CD4-positive, alpha-beta T cell treated with Interleukin-6 for 4 hours (primary cell): Measurements from ENCODE around the gene NCLN.
"Not testable (repeated sequence)": the region's sequence is repeated elsewhere in the genome, so short reads cannot be mapped to it uniquely, and the experiment has no call there.

Experiments used
- DNase-seq: peaks from one replicate; pipeline ENCODE4 v3.0.0-alpha.2; 2020; ENCODE audit warnings: mixed read lengths

Gene NCLN

DNA sequence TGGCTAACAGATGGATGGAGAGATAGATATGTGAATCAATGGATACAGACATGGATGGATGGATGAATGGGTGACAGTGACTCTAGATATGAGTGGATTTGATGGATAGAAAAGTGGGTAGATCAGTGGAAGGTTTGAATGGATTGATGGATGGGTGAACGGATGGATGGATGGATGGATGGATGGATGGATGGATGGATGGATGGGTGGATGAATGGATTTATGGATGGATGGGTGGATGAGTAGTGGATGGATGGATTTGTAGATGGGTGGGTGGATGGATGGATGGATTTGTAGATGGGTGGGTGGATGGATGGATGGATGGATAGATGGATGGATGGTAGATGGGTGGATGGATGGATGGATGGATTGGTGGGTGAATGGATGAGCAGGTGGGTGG, 45.6 kb downstream of the NCLN start:
- DNase-seq, result no peak

DNA sequence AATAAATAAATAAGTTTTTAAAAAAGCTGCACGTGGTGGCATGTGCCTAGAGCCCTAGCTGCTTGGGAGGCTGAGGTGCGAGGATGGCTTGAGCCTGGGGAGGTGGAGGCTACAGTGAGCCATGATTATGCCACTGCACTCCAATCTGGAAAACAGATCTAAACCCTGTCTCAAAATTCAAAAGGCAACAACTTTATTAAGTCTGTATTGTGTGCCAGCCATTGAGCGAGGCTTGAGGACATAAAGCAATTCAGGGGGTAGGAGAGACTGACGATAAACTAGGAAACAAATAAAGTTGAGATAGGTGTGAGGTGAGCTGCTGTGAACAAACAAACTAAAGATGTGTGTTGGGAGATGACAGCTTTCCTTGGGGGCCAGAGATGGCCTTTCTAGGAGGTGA, 47.4 kb downstream of the NCLN start:
- no peak for DNase-seq

DNA sequence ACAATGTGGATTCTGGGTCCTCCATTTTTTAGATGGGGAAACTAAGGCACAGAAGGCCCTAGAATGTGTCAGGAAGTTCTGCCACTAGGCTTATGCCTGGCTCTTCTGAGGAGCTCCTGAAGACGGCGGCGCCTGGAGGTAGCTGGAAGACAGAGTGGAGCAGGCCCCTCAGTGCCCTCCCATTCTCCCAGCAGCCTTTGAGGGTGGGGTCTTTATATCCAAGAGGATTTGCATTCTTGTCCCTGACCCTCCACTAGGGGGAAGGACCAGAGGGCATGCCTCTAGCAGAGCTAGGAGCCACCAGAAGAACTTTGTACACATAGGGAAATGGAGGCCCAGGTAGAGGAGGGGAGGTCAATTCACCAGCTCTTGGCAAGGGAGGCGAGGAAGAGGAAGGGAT, 48.1 kb downstream of the NCLN start:
- DNase-seq, result no peak

DNA sequence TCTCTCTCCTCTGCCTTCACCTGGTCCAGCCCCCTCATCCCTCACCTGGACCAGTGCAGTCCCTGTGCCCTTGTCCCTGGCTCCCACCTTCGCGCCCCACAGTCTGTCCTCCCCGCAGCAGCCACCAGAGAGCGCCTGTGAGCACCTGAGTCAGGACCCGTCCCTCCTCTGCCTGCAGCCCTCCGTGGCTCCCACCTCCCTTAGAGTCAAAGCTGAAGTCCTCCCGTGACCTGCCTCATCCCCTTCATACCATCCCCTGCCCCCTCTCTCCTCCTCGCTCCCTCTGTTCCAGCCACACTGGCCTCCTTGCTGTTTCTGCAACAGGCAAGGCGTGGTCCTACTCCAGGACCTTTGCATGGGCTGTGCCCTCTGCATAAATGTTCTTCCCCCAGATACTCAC, 49.1 kb downstream of the NCLN start:
- no peak for DNase-seq

DNA sequence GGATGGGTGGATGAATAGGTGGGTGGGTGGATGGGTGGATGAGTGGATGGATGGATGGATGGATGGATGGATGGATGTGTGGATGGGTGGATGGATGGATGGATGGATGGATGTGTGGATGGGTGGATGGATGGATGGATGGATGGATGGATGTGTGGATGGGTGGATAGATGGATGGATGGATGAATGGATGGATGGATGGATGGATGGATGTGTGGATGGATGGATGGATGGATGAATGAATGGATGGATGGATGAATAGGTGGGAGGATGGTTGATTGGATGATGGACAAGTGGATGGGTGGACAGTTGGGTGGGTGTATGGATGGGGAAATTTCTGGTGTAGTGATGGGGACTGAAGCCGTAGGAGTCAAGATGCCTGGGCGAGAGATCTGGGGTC, 49.9 kb downstream of the NCLN start:
- DNase-seq, result not testable (repeated sequence)

DNA sequence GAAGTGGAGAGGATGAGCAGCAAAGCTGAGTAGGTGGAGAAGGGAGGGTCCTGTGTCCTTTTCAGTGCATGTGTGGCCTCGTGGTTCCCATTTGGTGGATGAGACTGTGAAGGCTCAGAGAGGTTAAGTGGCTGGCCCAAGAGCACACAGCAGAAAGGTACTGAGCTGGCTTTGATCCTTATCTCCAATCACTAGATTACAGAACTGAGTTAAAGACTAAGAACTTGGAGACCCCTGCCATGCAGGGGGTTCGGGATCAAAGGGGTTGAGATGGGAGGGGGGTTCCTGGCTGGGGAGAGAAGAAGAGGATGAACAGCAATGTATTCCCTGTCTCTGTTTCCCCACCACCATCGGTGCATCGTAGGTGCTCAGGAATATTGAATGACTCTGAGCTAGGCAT, 50.5 kb downstream of the NCLN start:
- no peak for DNase-seq

DNA sequence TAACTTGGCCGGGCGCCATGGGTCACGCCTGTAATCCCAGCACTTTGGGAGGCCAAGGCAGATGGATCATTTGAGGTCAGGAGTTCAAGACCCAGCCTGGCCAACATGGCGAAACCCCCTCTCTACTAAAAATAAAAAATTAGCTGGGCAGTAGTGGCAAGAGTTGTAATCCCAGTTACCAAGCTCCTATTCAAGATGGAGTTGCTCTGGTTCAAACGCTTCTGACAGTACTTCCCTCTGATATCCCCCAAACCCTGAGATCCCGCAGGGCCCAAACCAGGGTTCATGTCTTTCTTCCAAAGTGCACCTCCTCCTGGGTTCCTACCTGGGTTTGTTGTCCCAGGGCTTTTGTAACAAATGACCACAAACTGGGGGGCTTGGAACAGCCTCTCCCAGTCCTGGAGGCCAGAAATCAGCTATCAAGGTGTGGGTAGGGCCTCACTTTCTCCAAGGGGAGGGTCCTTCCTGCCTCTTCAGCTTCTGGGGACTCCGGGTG, 52.4 kb downstream of the NCLN start:
- DNase-seq, result no peak

DNA sequence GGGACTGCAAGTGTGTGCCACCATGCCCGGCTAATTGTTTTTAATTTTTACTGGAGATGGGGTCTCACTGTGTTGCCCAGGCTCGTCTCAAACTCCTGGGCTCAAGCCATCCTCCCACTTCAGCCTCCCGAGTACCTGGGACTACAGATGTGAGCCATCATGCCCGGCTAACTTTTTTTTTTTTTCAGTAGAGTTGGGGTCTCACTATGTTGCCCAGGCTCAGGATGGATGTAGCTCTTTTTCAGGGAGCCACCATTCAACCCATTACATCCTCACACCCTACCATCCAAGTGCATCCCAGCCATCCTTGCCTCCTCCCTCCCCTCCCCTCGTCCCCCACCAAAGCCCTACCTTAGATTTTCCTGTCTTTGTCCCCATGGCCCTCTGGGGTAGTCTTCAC, 53.6 kb downstream of the NCLN start:
- DNase-seq, result no peak

DNA sequence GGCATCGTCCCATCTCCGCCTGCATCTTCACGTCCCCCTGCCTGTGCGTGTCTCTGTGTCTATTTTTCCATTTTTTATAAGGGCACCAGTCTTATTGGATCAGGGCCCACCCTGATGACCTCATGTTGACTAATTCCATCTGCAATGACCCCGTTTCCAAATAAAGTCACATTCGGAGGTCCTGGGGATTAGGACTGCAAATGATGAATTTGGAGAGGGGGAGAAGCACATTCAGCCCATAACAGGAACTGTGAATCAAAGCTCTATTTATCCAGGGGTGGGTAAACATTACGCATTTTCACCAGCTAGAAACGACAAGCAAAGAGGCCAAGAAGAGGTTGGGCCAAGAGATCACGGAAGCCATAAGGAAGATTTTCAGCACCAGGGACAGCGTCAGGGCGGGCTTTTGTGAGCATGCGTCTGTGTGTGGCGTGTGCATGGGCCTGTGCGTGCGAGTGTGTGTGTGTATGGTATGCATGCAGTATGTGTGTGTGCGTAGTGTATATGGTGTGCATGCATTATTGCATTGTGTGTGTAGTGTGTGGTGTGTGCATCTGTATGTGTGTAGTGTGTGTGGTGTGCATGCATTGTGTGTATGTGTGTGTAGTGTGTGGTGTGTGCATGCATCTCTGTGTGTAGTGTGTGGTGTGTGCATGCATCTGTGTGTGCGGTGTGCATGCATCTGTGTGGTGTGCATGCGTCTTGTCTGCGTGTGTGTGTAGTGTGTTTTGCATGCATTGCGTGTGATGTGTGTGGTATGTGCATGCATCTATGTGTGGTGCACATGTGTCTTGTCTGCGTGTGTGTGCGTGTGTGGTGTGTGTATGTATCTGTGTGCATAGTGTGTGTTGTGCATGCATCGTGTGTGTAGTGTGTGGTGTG, 58.3 kb downstream of the NCLN start:
- peak; percentile 56 for DNase-seq

DNA sequence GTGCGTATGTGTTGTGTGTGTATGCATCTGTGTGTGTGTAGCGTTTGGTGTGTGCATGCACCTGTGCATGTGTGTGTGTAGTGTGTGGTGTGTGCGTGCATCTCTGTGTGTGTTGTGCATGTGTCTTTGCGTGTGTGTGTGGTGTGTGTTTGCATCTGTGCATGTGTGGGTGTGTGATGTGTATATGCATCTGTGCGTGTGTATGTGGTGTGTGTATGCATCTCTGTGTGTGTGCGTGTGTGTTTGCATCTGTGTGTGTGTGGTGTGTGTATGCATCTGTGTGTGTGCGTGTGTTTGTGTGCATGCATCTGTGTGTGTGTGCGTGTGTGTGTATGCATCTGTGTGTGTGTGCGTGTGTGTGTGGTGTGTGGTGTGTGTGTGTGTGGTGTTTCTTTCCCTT, 59.3 kb downstream of the NCLN start:
- no peak for DNase-seq

DNA sequence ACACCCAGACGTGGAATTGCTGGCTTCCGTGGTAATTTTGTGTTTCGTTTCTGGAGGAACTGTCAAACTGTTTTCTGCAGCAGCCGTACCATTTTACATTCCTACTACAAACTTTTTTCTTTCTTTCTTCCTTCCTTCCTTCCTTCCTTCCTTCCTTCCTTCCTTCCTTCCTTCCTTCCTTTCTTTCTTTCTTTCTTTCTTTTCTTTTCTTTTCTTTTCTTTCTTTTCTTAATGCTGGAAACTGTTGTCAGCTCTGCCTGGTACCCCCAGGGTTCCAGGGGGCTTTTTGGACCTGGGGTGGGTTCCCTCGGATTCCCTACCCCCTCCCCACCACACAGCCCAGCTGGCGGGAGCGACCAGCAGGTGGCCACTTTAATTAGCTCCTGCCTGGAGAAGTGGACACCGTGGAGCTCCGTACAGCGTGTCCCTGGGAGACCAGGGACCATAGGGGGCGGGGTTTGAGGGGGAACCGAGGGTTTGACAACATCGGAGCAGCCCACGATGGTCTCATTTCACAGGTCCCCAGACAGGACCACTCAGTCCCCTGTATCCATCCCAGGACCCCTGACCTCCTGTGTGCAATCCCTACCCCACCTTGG, 63.1 kb downstream of the NCLN start:
- no peak for DNase-seq

DNA sequence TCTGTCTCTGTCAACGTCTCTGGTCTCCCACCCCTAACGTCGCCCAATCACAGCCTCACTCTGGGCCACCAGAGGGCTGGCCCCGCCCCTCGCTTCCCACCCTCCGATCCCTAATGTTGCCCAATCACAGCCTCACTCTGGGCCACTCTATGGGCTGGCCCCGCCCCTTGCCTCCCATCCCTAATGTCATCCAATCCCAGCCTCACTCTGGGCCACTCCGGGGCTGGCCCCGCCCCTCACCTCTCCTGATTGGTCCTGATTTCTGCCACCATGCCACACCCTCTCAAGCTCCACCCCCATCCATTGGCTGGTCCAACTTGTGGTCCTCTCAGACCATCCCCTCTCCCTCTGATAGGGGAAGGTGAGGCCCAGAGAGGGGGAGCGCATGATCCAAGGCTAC, 63.7 kb downstream of the NCLN start:
- no peak for DNase-seq

DNA sequence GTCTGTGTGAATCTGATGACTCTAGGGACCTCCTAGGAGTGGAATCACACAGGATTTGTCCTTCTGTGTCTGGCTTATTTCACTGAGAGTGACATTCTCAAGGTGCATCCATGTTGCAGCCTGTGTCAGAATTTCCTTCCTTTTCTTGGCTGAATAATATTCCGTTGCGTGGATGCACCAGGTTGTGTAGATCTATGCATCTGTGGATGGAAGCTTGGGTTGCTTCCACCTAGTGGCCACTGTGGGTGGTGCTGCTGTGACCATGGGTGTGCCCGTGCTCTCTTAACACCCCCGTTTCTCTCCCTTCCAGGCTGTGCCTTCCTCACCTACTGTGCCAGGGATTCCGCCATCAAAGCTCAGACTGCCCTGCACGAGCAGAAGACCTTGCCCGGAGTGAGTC, 64.9 kb downstream of the NCLN start:
- peak; percentile 47 for DNase-seq

DNA sequence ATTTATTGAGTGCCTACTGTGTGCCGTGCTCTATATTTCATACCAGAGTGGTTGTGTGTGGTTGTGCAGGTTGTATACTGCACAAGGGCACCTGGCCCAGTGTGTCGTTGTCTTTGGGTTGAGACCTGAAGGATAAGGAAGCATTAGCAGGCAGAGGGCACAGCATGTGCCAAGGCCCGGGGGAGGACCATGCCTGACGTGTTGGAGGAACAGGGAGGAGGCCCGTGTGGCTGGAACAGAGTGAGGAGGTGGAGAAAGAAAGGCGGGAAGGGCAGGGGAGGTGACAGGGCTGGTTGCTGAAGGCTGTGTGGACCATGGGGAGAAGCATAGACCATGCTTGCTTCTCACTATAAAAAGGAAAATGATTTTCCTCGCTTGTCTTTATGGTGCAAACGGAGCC, 65.5 kb downstream of the NCLN start:
- DNase-seq, result no peak

DNA sequence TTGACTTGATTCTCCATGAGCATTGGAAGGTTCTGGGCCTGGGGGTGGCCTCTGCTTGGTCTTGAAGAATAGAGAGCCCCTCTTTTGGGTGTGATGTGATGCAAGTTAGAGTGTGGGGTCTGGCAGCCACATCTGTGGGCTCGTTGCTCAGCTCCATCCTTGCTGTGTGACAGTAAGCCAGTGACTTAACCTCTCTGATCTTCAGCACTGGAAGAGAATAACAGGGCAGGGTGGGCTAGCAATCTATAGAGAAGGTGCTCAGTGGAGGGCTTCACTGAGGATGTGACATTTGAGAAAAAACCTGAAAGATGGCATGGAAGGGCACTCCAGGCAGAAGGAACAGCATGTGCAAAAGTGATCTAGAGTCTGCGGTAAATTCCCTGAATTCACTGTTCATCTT, 66.9 kb downstream of the NCLN start:
- DNase-seq, result no peak

DNA sequence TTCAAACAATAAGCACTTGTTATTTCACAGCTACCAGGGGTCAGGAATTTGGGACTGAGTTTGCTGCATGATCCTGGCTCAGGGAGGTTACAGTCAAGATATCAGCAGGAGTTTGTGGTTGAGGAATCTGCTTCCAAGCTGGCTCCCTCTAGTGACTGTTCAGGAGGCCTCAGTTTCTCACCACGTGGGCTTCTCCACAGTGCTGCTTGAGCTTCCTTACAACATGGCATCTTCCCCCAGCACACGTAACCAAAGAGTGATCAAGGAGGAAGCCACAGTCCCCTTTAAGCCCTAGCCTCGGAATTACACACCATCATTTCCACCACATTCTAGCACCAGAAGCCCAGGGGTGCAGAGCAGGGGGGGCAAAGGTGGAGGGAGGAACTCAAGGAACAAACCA, 67.5 kb downstream of the NCLN start:
- no peak for DNase-seq

DNA sequence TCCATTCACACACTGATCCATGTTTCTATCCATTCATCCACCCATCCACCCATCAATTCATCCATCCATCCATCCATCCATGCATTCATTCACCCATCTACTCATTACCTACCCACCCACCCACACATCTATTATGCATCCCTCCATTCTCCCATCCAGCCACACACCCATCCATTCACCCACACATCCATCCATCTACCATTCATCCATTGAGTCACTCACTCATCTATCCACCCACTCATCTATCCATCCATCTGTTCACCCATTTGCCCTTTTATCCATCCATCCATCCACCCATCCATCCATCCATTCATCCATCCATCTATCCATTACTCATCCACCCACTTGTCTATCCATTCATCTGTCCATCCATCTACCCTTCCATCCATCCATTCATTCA, 68.8 kb downstream of the NCLN start:
- no peak for DNase-seq

DNA sequence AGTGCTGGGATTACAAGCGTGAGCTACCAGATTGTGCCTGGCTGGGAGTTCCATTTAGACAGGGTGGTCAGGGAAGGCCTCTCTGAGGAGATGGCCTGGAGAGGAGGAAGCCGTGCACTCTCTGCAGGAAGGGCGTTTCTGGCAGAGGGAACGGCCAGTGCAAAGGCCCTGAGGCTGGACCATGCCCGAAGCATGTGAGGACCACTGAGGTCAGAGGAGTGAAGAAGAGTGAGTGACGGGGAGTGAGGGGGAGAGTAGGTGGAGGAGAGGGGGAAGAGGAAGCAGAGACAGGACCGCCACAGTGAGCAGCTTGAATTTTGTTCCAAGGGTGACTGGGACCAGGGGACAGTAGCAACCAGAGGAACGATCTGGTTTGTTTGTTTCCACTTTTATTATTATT, 71.3 kb downstream of the NCLN start:
- no peak for DNase-seq
